HepG2 (cell line): Measurements from ENCODE around the gene GJD3. TPM values are rescaled to one million over a fixed set of nuclear protein-coding genes. Genes with fewer than 3 reads are reported as not detected.
A peak's percentile ranks its signal among the peaks of the same experiment; 100 is the strongest.

ENCODE experiments used
- CEBPB ChIP-seq: IDR thresholded peaks from 2 replicates; pipeline ENCODE4 v1.6.1; 2011; ENCODE audit warnings: low read depth, low read length, improper control_type of control experiment, borderline replicate concordance
- KLF9 ChIP-seq: IDR thresholded peaks from 2 replicates; pipeline ENCODE4 v1.6.1; 2016; ENCODE audit warnings: low read depth
- MTERF4 ChIP-seq: sonication (generic); formaldehyde crosslinking; IDR thresholded peaks from 2 replicates; pipeline ENCODE4 v1.8.0; 2023; ENCODE audit warnings: mild to moderate bottlenecking, missing genetic modification reagents
- SNAPC2 ChIP-seq: sonication (generic); formaldehyde crosslinking; IDR thresholded peaks from 2 replicates; pipeline ENCODE4 v1.8.1; 2022; ENCODE audit warnings: mild to moderate bottlenecking, missing genetic modification reagents
- ZBTB4 ChIP-seq: sonication (generic); formaldehyde crosslinking; IDR thresholded peaks from 2 replicates; pipeline ENCODE4 v1.4.0; 2020; ENCODE audit warnings: missing genetic modification reagents, mild to moderate bottlenecking, borderline replicate concordance
- ZC3H13 ChIP-seq: sonication (generic); formaldehyde crosslinking; IDR thresholded peaks from 2 replicates; pipeline ENCODE4 v1.8.1; 2023; ENCODE audit warnings: mild to moderate bottlenecking, missing genetic modification reagents, moderate library complexity
- ZNF44 ChIP-seq: sonication (generic); formaldehyde crosslinking; IDR thresholded peaks from 2 replicates; pipeline ENCODE4 v1.5.1; 2020; ENCODE audit warnings: mild to moderate bottlenecking, missing genetic modification reagents
- ZNF556 ChIP-seq: sonication (generic); formaldehyde crosslinking; IDR thresholded peaks from 2 replicates; pipeline ENCODE4 v1.4.0; 2020; ENCODE audit warnings: mild to moderate bottlenecking, missing genetic modification reagents, borderline replicate concordance
- ZNF558 ChIP-seq: sonication (generic); formaldehyde crosslinking; IDR thresholded peaks from 2 replicates; pipeline ENCODE4 v1.9.0; 2022; ENCODE audit warnings: mild to moderate bottlenecking, missing genetic modification reagents, borderline replicate concordance
- ZNF687 ChIP-seq: sonication (generic); formaldehyde crosslinking; IDR thresholded peaks from 2 replicates; pipeline ENCODE4 v1.5.1; 2020; ENCODE audit warnings: mild to moderate bottlenecking, missing genetic modification reagents, moderate library complexity
- ZSCAN31 ChIP-seq: sonication (generic); formaldehyde crosslinking; IDR thresholded peaks from 2 replicates; pipeline ENCODE4 v1.5.0; 2020; ENCODE audit warnings: low read depth, mild to moderate bottlenecking, missing genetic modification reagents
- polyA plus RNA-seq, 8 experiments: library from polyadenylated mRNA; depleted of rRNA in 3 of 8; stranded (reverse) in 7 of 8; unstranded in 1 of 8; fragments of >200 nt; fragmentation: Illumina TruSeq in 4 of 8; extraction: Trizol in 4 of 8; gene quantifications; 2 replicates each; pipeline versions ENCODE4 v1.2.1 to v1.2.3, GENCODE V29; 2011 to 2016; ENCODE audit warnings: low read depth in 4 of 8, missing spikeins in 1 of 8, mixed read lengths in 1 of 8; ENCODE audit not compliant: insufficient read depth in 1 of 8
- total RNA-seq, 5 experiments: library from RNA; depleted of rRNA; stranded (reverse); fragments of >200 nt; fragmentation: Illumina TruSeq; extraction: Trizol; gene quantifications; 2 replicates each; pipeline ENCODE4 v1.2.3, GENCODE V29; 2016; ENCODE audit warnings: low read depth in 1 of 5
- TF ChIP-seq, protein P1 (sequence below), 2 experiments: sonication (generic) in 1 of 2; formaldehyde crosslinking in 1 of 2; IDR thresholded peaks; 2 replicates each; pipeline versions ENCODE4 v1.6.1 to v1.9.0; 2014 to 2022; ENCODE audit warnings: antibody characterized with exemption in 1 of 2, borderline replicate concordance in 1 of 2, inconsistent platforms in 1 of 2, low read depth in 1 of 2, missing genetic modification reagents in 1 of 2

The GJD3 gene
- total and polyA plus RNA-seq, 2 of the 13 experiments (the other 11 are each of a cell fraction or from before 2014, with no cell fraction given): not detected

DNA sequence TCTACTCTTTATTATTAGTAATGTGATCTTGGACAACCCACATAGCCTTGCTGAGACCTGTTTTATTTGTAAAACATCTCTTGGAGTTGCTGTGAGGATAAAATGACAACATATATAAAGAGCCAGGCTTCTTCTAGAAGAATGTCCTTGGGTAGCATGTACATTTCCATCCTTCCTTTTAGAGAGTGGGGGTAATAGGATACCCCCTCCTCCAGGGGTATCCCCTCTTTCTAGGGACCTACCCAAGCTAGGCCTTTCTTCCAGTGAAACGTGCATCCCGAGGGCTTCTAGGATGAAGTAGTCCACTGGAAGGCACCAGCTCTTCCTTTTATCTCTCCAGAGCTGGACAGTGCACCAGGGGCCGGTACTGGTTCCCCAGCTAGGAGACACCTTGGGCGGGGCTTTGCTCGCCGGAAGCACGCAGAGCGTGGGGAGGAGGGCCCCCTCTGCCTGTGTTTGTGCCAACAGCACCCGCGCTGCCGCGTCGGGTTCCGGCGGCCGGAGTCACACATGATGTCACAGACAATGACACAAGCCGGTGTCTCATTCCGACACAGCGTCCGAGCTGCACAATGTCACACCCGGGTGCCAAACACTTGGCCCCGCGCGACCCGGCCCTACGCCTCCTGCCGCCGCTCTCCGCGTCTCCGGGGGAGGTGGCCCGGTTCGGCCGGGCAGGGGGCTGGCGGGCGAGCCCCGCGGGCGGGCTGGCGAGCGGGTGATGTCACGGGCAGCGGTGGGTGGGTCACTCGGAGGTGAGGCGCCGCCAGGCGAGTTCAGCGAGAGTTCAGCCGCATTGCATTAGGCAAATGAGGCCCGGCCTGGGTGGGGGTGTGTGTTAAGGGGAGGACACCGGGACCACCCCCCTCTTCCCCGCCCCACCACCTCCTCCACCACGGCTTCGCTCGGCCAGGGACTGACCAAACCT lies 23.4 kb downstream of the GJD3 start (continued):
- TF ChIP-seq KLF9 (CRISPR knock-in tag): no peak; the same call in 1 of the 2 replicates
- TF ChIP-seq ZNF558 (CRISPR knock-in tag): no peak
- no peak for TF ChIP-seq SNAPC2 (CRISPR knock-in tag)
- TF ChIP-seq ZNF556: peak; percentile 93; the same call in 1 of the 2 replicates
- TF ChIP-seq, protein P1, sequence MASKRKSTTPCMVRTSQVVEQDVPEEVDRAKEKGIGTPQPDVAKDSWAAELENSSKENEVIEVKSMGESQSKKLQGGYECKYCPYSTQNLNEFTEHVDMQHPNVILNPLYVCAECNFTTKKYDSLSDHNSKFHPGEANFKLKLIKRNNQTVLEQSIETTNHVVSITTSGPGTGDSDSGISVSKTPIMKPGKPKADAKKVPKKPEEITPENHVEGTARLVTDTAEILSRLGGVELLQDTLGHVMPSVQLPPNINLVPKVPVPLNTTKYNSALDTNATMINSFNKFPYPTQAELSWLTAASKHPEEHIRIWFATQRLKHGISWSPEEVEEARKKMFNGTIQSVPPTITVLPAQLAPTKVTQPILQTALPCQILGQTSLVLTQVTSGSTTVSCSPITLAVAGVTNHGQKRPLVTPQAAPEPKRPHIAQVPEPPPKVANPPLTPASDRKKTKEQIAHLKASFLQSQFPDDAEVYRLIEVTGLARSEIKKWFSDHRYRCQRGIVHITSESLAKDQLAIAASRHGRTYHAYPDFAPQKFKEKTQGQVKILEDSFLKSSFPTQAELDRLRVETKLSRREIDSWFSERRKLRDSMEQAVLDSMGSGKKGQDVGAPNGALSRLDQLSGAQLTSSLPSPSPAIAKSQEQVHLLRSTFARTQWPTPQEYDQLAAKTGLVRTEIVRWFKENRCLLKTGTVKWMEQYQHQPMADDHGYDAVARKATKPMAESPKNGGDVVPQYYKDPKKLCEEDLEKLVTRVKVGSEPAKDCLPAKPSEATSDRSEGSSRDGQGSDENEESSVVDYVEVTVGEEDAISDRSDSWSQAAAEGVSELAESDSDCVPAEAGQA (IDR thresholded peaks at IDR 0.05; ENCODE audit: low read depth): peak; percentile 97
- TF ChIP-seq, protein P1 (CRISPR knock-in tag; IDR thresholded peaks at IDR 0.05; ENCODE audit: borderline replicate concordance): no peak
- 0 out of 2 replicates have a peak, but pooled peaks have one; percentile 1 for TF ChIP-seq CEBPB
- peak; percentile 92; the same call in 1 of the 2 replicates for TF ChIP-seq MTERF4
- peak; percentile 84 for TF ChIP-seq ZC3H13 (CRISPR knock-in tag)
- peak; percentile 90 for TF ChIP-seq ZNF687 (CRISPR knock-in tag)
- peak; percentile 48; the same call in 1 of the 2 replicates for TF ChIP-seq ZSCAN31 (CRISPR knock-in tag)
- no peak for TF ChIP-seq ZBTB4 (CRISPR knock-in tag)
- 0 out of 2 replicates have a peak, but pooled peaks have one; percentile 37 for TF ChIP-seq ZNF44
